Thoracic aorta (tissue), 2 donors: ENCODE measurements around the gene ZNF451. TPM values are rescaled to one million over a fixed set of nuclear protein-coding genes. Genes with fewer than 3 reads are reported as not detected.

Source experiments
- ATAC-seq: fragments of 150-250 bp; one replicate; pipeline ENCODE4 v1.8.0; 2017; ENCODE audit warnings: low read depth; ENCODE audit not compliant: insufficient number of reproducible peaks, low FRiP score
- DNase-seq: peaks from one replicate; pipeline ENCODE4 v3.0.0-alpha.2; 2020; ENCODE audit warnings: low spot score
- H3K27ac ChIP-seq, 2 donors: fragments of 200-600 bp; sonication (generic); 1 replicate in 1 of 2; 2 replicates in 1 of 2; pipeline ENCODE4 v1.5.1; 2016; ENCODE audit warnings: mild to moderate bottlenecking in 2 of 2, moderate library complexity in 2 of 2
- H3K27me3 ChIP-seq: fragments of 200-600 bp; sonication (generic); replicated peaks from 2 replicates; pipeline ENCODE4 v1.6.0; 2016; ENCODE audit warnings: mild to moderate bottlenecking; ENCODE audit not compliant: insufficient read depth
- H3K36me3 ChIP-seq: fragments of 200-600 bp; sonication (generic); one replicate; pipeline ENCODE4 v1.5.1; 2016
- H3K4me1 ChIP-seq, 2 donors: fragments of 200-600 bp; sonication (generic); 1 replicate in 1 of 2; 2 replicates in 1 of 2; pipeline versions ENCODE4 v1.5.1 to v1.6.0; 2016; ENCODE audit warnings: low read depth in 2 of 2, mild to moderate bottlenecking in 1 of 2; ENCODE audit not compliant: control insufficient read depth in 1 of 2
- H3K4me3 ChIP-seq: fragments of 200-600 bp; sonication (generic); 2 replicates; pipeline ENCODE4 v1.5.1; 2016; ENCODE audit warnings: mild to moderate bottlenecking
- H3K9me3 ChIP-seq: fragments of 200-600 bp; sonication (generic); 2 replicates; pipeline ENCODE4 v1.5.1; 2016
- CTCF ChIP-seq: fragments of 200-600 bp; sonication (generic); IDR thresholded peaks from one replicate; pipeline ENCODE4 v1.5.1; 2019; ENCODE audit warnings: antibody characterized with exemption
- total RNA-seq, 2 donors: library from RNA; depleted of rRNA; stranded (reverse); fragments of >200 nt; gene quantifications; one replicate each; pipeline versions ENCODE4 v1.1.0 to v1.2.3, GENCODE V29; 2016

Gene ZNF451
- total RNA-seq, 2 donors from 2014 or later, result 45.6 to 65.0 TPM

GRCh38 chr6:57163956-57164355, 74.0 kb downstream of the ZNF451 start:
- Histone ChIP-seq H3K4me1 (no peaks in the 10 kb centered on the region), H3K27me3 (no peaks in the 10 kb centered on the region), H3K27ac (no peak overlapping the region), H3K36me3 (peaks cover 20% of the 10 kb centered on the region), H3K4me3 (no peak overlapping the region), H3K9me3 (peaks cover 7% of the 10 kb centered on the region)
- no peak for TF ChIP-seq CTCF
- DNase-seq (no peak), ATAC-seq (no peak)

- H3K27ac ChIP-seq, result no peak overlapping the region
- peaks cover 20% of the 10 kb centered on the region for H3K36me3 ChIP-seq
- no peaks in the 10 kb centered on the region for H3K4me1 ChIP-seq
- no peak overlapping the region for H3K4me3 ChIP-seq
- H3K27me3 ChIP-seq, result no peaks in the 10 kb centered on the region
- peaks cover 7% of the 10 kb centered on the region for H3K9me3 ChIP-seq
- DNase-seq (no peak), ATAC-seq (no peak)
- no peak for TF ChIP-seq CTCF
Observed at GRCh38 chr6:57165080-57165479, 75.1 kb downstream of the ZNF451 start.

GRCh38 chr6:57172136-57173055, 82.4 kb downstream of the ZNF451 start, which contains the start of gene BAG2:
BAG2 (plus strand) TSS chr6:57172326; CDS start chr6:57172698, 372 bp downstream.
- peak within 1 kb of the TSS; percentile 83 to 92 for H3K27ac ChIP-seq
- peak; percentile 39 for TF ChIP-seq CTCF
- H3K4me1 ChIP-seq, result peaks cover 31 to 32% of the 10 kb centered on the region in 2 donors
- H3K36me3 ChIP-seq, result peaks cover 3% of the 10 kb centered on the region
- ATAC-seq, result peak; percentile 78
- H3K9me3 ChIP-seq, result no peaks in the 10 kb centered on the region
- no peaks in the 10 kb centered on the region for H3K27me3 ChIP-seq
- peak within 1 kb of the TSS; percentile 84 for H3K4me3 ChIP-seq
- peak; percentile 81 for DNase-seq

- H3K9me3 ChIP-seq, result no peaks in the 10 kb centered on the region
- H3K36me3 ChIP-seq, result no peaks in the 10 kb centered on the region
- peaks cover 37 to 39% of the 10 kb centered on the region in 2 donors for H3K4me1 ChIP-seq
- ATAC-seq (no peak), DNase-seq (no peak)
- H3K27me3 ChIP-seq, result no peaks in the 10 kb centered on the region
- H3K27ac ChIP-seq, result peak overlapping the region; percentile 83 to 92
- no peak for TF ChIP-seq CTCF
- H3K4me3 ChIP-seq, result peak overlapping the region; percentile 84
Observed at GRCh38 chr6:57173056-57173885, 83.3 kb downstream of the ZNF451 start.
